K562 (cell line): ENCODE measurements around the gene CXCR5. TPM values are rescaled to one million over a fixed set of nuclear protein-coding genes. Genes with fewer than 3 reads are reported as not detected.

Source experiments
- DMBX1 ChIP-seq: fragments of 250-450 bp; sonication (Bioruptor Pico); IDR thresholded peaks from 2 replicates; pipeline ENCODE4 v1.8.0; 2022; ENCODE audit warnings: inconsistent platforms, mild to moderate bottlenecking, moderate library complexity, borderline replicate concordance
- ETS2 ChIP-seq: IDR thresholded peaks from 2 replicates; pipeline ENCODE4 v1.6.1; 2016; ENCODE audit warnings: borderline replicate concordance, missing genetic modification characterization, mild to moderate bottlenecking, moderate library complexity, missing compliant biosample characterization; ENCODE audit not compliant: poor library complexity, severe bottlenecking
- HCFC1 ChIP-seq: IDR thresholded peaks from 2 replicates; pipeline ENCODE4 v1.6.1; 2012; ENCODE audit warnings: low read depth, low read length, improper control_type of control experiment
- HMGN3 ChIP-seq: IDR thresholded peaks from 2 replicates; pipeline ENCODE4 v1.6.1; 2011; ENCODE audit warnings: borderline replicate concordance, low read depth, mild to moderate bottlenecking, mixed read lengths, low read length; ENCODE audit not compliant: insufficient read length; ENCODE audit errors: extremely low read depth
- MTF1 ChIP-seq: fragments of 250-450 bp; sonication (Bioruptor Pico); IDR thresholded peaks from 2 replicates; pipeline ENCODE4 v1.9.0; 2021; ENCODE audit warnings: moderate library complexity, mild to moderate bottlenecking, inconsistent platforms, borderline replicate concordance
- PHB ChIP-seq: fragments of 250-450 bp; sonication (Bioruptor Pico); IDR thresholded peaks from 2 replicates; pipeline ENCODE4 v1.5.0; 2021
- RERE ChIP-seq: sonication (generic); formaldehyde crosslinking; IDR thresholded peaks from 2 replicates; pipeline ENCODE4 v1.8.0; 2023; ENCODE audit warnings: missing genetic modification reagents, mild to moderate bottlenecking, borderline replicate concordance
- TAF9B ChIP-seq: fragments of 450-650 bp; IDR thresholded peaks from 2 replicates; pipeline ENCODE4 v1.6.1; 2018; ENCODE audit warnings: mild to moderate bottlenecking; ENCODE audit not compliant: partially characterized antibody
- USF1 ChIP-seq: sonication (generic); formaldehyde crosslinking; IDR thresholded peaks from 2 replicates; pipeline ENCODE4 v1.9.0; 2022; ENCODE audit warnings: mild to moderate bottlenecking, missing genetic modification reagents
- ZBTB49 ChIP-seq: sonication (generic); formaldehyde crosslinking; IDR thresholded peaks from 2 replicates; pipeline ENCODE4 v1.8.0; 2022; ENCODE audit warnings: missing genetic modification reagents, mild to moderate bottlenecking, borderline replicate concordance
- ZHX1 ChIP-seq: fragments of 150-350 bp; conservative IDR thresholded peaks from 2 replicates; pipeline ENCODE4 v1.6.1; 2014; ENCODE audit warnings: low read length
- ZNF124 ChIP-seq: sonication (generic); formaldehyde crosslinking; IDR thresholded peaks from 2 replicates; pipeline ENCODE4 v1.8.1; 2022; ENCODE audit warnings: missing genetic modification reagents
- ZNF277 ChIP-seq: fragments of 250-450 bp; sonication (Bioruptor Pico); IDR thresholded peaks from 2 replicates; pipeline ENCODE4 v1.8.0; 2022; ENCODE audit warnings: inconsistent platforms, mild to moderate bottlenecking, moderate library complexity, borderline replicate concordance
- polyA plus RNA-seq, 8 experiments: library from polyadenylated mRNA; depleted of rRNA in 4 of 8; stranded (reverse) in 5 of 8; unstranded in 3 of 8; fragments of >200 nt; fragmentation: Nextera tagmentation in 2 of 8; fragmentation: Illumina TruSeq in 1 of 8; extraction: Ambion mirVana in 2 of 8; extraction: Trizol in 1 of 8; gene quantifications; 2 replicates each; pipeline versions ENCODE4 v1.2.1 to v1.2.3, GENCODE V29; 2011 to 2014; ENCODE audit warnings: inconsistent platforms in 1 of 8, missing spikeins in 1 of 8
- total RNA-seq, 7 experiments: library from RNA; depleted of rRNA in 6 of 7; stranded (reverse); fragments of >200 nt in 6 of 7; fragmentation: Illumina TruSeq in 2 of 7; extraction: Trizol in 2 of 7; gene quantifications; 2 replicates each; pipeline versions ENCODE4 v1.2.1 to v1.2.3, GENCODE V29; 2011 to 2021; ENCODE audit warnings: low replicate concordance in 1 of 7

Gene CXCR5
- total and polyA plus RNA-seq, 9 of the 15 experiments (the other 6 are each of a cell fraction or from before 2014, with no cell fraction given) = 0.03 to 0.06 TPM; not detected in 7

GRCh38 chr11:118918128-118918685, 34.5 kb downstream of the CXCR5 start (continued):
- TF ChIP-seq MTF1 (CRISPR knock-in tag) = no peak
- TF ChIP-seq TAF9B = no peak
- TF ChIP-seq RERE (CRISPR knock-in tag) = no peak
- no peak for TF ChIP-seq PHB (CRISPR knock-in tag)
- TF ChIP-seq DMBX1 (CRISPR knock-in tag) = no peak
- no peak for TF ChIP-seq USF1
- no peak for TF ChIP-seq HMGN3
- no peak for TF ChIP-seq ZNF124 (CRISPR knock-in tag)
- TF ChIP-seq ZNF277 (CRISPR knock-in tag) = no peak
- no peak for TF ChIP-seq ZBTB49
- TF ChIP-seq ZHX1 = no peak
- no peak for TF ChIP-seq ETS2 (tag)
- no peak for TF ChIP-seq HCFC1
